Lower leg skin (tissue), 3 donors: ENCODE results near the gene CNIH3.
"Not testable (repeated sequence)": the region's sequence is repeated elsewhere in the genome, so short reads cannot be mapped to it uniquely, and the experiment has no call there.

Source experiments
- CTCF ChIP-seq, 3 donors: fragments of 450-650 bp; IDR thresholded peaks; one replicate each; pipeline ENCODE4 v1.5.1; 2016; ENCODE audit warnings: antibody characterized with exemption in 3 of 3, mild to moderate bottlenecking in 3 of 3, moderate library complexity in 2 of 3
- POLR2A ChIP-seq, 2 donors: fragments of 450-650 bp; IDR thresholded peaks; one replicate each; pipeline ENCODE4 v1.6.1; 2016 to 2017; ENCODE audit warnings: antibody characterized with exemption in 2 of 2, mild to moderate bottlenecking in 1 of 2, moderate library complexity in 1 of 2

DNA sequence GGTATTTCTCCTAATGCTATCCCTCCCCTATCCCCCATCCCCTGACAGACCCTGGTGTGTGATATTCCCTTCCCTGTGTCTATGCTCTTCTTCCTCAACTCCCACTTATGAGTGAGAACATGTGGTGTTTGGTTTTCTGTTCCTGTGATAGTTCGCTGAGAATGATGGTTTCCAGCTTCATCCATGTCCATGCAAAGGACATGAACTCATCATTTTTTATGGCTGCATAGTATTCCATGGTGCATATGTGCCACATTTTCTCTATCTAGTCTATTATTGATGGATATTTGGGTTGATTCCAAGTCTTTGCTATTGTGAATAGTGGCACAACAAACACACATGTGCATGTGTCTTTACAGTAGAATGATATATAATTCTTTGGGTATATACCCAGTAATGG is 49.6 kb upstream of the CNIH3 start:
- not testable (repeated sequence) for TF ChIP-seq CTCF, POLR2A (IDR thresholded peaks at IDR 0.05)
